VCaP (cell line): ENCODE measurements around the gene KDM4C.

Experiments
- H3K27ac ChIP-seq: fragments of 450-650 bp; 2 replicates; pipeline ENCODE4 v1.5.1; 2017
- CTCF ChIP-seq: fragments of 450-650 bp; conservative IDR thresholded peaks from 2 replicates; pipeline ENCODE4 v1.5.1; 2017; ENCODE audit warnings: mild to moderate bottlenecking, moderate library complexity

The KDM4C gene

GRCh38 chr9:6844267-6844666 is 86.5 kb downstream of the KDM4C start:
- no peak for TF ChIP-seq CTCF

GRCh38 chr9:6845128-6845826 is 87.5 kb downstream of the KDM4C start:
- H3K27ac ChIP-seq: no peak overlapping the region
- no peak for TF ChIP-seq CTCF

More at GRCh38 chr9:6844267-6844666, 86.5 kb downstream of the KDM4C start:
- H3K27ac ChIP-seq: no peak overlapping the region

GRCh38 chr9:6845880-6846279 is 88.1 kb downstream of the KDM4C start:
- TF ChIP-seq CTCF: peak; percentile 60
- no peak overlapping the region for H3K27ac ChIP-seq

- no peak for TF ChIP-seq CTCF
- no peak overlapping the region for H3K27ac ChIP-seq
Measured at GRCh38 chr9:6852243-6852963, 94.6 kb downstream of the KDM4C start.

- TF ChIP-seq CTCF: no peak
Measured at GRCh38 chr9:6855860-6856259, 98.1 kb downstream of the KDM4C start.

GRCh38 chr9:6864102-6864501 is 106.3 kb downstream of the KDM4C start:
- TF ChIP-seq CTCF: no peak
- no peak overlapping the region for H3K27ac ChIP-seq

More at GRCh38 chr9:6855860-6856259, 98.1 kb downstream of the KDM4C start:
- no peak overlapping the region for H3K27ac ChIP-seq

- no peak for TF ChIP-seq CTCF
- H3K27ac ChIP-seq: no peak overlapping the region
Measured at GRCh38 chr9:6869081-6869948, 111.5 kb downstream of the KDM4C start.
